Activated effector memory CD4-positive, alpha-beta T cell treated with Interleukin-2 at 50 U/mL for 16 hours (primary cell): ENCODE measurements around the gene KLK3.
"Not testable (repeated sequence)": the region's sequence is repeated elsewhere in the genome, so short reads cannot be mapped to it uniquely, and the experiment has no call there.

ENCODE experiments used
- DNase-seq: peaks from one replicate; pipeline ENCODE4 v3.0.0-alpha.2; 2020

The KLK3 gene

DNA sequence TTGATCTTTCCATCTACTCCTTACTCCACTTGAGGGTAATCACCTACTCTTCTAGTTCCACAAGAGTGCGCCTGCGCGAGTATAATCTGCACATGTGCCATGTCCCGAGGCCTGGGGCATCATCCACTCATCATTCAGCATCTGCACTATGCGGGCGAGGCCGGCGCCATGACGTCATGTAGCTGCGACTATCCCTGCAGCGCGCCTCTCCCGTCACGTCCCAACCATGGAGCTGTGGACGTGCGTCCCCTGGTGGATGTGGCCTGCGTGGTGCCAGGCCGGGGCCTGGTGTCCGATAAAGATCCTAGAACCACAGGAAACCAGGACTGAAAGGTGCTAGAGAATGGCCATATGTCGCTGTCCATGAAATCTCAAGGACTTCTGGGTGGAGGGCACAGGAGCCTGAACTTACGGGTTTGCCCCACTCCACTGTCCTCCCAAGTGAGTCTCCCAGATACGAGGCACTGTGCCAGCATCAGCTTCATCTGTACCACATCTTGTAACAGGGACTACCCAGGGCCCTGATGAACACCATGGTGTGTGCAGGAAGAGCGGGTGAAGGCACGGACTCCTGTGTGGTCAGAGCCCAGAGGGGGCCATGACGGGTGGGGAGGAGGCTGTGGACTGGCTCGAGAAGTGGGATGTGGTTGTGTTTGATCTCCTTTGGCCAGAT is 15.8 kb downstream of the KLK3 start:
- no peak for DNase-seq

DNA sequence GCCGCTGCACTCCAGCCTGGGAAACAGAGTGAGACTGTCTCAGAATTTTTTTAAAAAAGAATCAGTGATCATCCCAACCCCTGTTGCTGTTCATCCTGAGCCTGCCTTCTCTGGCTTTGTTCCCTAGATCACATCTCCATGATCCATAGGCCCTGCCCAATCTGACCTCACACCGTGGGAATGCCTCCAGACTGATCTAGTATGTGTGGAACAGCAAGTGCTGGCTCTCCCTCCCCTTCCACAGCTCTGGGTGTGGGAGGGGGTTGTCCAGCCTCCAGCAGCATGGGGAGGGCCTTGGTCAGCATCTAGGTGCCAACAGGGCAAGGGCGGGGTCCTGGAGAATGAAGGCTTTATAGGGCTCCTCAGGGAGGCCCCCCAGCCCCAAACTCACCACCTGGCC is 18.3 kb downstream of the KLK3 start, which contains the start of gene KLK2:
TSS of gene KLK2 (plus strand) at position 384 of the 400 bp plus-strand sequence. CDS start 35 bp downstream, outside the sequence.
- DNase-seq = no peak

DNA sequence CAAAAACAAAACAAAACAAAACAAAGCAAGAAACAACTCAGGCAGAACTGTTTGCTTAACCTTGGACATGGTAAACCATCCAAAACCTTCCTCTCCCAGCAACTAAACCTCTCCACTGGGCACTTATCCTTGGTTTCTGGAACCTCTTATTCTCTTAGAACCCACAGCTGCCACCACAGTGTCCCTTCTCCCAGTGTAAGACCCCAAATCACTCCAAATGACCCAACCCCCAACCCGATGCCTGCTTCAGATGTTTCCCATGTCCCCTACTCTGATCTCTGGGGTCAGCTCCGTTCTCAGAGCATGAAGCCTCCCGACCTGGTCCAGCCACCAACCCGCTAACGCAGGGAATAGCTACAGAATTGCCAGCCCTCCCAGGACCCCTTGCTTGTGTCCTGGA is 19.5 kb downstream of the KLK3 start:
- DNase-seq = no peak

DNA sequence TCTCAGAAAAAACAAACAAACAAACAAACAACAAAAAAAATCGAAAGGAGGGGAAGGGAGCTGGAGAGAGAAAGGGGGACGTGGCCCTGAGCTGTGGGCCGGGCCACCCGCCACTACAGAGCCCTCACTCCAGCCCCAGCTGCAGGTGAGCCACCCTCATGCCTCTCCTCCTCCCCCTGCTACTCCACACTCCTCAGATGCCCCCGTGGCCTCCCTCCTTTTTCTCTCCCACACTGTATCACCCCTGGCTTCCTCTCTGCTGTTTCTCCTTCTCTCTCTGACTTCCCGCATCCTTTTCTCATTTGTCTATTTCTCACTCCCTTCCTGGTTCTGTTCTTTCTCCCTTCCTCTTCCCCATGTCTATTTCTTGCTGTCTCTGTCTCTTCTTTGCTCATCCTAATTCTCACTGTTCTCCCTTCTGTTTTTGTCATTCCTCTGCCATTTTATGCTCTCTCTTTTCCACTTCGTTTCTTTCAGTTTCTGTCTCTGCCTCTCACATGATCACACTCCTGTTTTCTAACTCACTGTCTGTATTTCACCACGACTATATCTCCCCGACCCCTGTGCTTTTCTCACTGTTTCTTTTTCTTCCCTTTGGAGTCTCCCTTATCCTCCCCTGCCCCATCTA is 21.2 kb downstream of the KLK3 start:
- no peak for DNase-seq

DNA sequence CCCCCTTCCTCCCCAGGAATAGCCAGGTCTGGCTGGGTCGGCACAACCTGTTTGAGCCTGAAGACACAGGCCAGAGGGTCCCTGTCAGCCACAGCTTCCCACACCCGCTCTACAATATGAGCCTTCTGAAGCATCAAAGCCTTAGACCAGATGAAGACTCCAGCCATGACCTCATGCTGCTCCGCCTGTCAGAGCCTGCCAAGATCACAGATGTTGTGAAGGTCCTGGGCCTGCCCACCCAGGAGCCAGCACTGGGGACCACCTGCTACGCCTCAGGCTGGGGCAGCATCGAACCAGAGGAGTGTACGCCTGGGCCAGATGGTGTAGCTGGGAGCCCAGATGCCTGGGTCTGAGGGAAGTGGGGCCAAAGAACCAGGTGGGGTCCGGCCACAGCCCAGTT is 21.7 kb downstream of the KLK3 start:
- no peak for DNase-seq

DNA sequence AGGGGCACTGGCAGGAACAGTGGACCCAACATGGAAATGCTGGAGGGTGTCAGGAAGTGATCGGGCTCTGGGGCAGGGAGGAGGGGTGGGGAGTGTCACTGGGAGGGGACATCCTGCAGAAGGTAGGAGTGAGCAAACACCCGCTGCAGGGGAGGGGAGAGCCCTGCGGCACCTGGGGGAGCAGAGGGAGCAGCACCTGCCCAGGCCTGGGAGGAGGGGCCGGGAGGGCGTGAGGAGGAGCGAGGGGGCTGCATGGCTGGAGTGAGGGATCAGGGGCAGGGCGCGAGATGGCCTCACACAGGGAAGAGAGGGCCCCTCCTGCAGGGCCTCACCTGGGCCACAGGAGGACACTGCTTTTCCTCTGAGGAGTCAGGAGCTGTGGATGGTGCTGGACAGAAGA is 22.6 kb downstream of the KLK3 start:
- no peak for DNase-seq

DNA sequence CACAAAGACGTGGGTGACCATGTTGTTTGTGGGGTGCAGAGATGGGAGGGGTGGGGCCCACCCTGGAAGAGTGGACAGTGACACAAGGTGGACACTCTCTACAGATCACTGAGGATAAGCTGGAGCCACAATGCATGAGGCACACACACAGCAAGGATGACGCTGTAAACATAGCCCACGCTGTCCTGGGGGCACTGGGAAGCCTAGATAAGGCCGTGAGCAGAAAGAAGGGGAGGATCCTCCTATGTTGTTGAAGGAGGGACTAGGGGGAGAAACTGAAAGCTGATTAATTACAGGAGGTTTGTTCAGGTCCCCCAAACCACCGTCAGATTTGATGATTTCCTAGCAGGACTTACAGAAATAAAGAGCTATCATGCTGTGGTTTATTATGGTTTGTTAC is 24.1 kb downstream of the KLK3 start:
- DNase-seq = no peak

DNA sequence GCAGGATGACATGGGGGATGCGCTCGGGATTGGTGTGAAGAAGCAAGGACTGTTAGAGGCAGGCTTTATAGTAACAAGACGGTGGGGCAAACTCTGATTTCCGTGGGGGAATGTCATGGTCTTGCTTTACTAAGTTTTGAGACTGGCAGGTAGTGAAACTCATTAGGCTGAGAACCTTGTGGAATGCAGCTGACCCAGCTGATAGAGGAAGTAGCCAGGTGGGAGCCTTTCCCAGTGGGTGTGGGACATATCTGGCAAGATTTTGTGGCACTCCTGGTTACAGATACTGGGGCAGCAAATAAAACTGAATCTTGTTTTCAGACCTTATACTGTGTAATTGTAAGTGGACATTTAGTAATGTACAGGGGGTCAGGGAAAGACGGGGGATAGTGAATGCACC is 25.5 kb downstream of the KLK3 start:
- no peak for DNase-seq

DNA sequence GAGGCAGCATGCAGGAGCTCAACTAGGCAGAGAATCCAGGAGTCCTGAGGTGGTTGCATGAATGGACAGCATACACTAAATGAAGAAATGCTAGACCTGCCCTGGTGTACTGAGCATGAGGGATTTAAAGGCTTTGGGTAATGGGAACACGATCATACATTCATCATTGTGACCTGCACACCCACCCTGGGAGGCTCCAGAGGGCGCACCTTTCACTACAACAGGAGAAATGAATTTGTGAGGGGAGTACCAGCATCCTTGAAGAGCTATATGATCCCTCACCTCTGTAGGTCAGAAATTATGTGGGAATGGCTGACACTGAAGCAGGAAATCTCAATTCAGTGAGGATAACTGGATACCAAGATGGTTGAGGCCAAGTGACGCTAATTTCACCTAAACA is 27.5 kb downstream of the KLK3 start:
- DNase-seq = no peak

DNA sequence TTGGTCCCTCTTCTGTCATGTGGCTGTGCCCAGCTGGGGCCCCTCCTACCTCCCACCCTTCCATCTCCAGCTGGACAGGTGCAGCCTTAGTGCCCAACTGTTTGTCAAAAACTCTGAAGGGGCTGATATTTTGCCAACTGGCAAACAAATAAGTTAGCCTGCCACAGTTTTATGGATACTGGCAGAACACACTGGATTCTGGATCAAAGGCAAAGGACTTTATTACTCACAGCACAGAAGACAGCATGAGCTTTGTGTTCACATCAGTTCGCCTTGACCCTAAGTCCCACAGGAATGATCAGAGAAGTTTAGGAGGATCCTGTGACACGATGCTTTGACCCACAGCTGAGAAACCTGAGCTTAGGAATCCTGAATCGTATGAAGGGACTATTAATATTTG is 34.9 kb downstream of the KLK3 start:
- DNase-seq = no peak

DNA sequence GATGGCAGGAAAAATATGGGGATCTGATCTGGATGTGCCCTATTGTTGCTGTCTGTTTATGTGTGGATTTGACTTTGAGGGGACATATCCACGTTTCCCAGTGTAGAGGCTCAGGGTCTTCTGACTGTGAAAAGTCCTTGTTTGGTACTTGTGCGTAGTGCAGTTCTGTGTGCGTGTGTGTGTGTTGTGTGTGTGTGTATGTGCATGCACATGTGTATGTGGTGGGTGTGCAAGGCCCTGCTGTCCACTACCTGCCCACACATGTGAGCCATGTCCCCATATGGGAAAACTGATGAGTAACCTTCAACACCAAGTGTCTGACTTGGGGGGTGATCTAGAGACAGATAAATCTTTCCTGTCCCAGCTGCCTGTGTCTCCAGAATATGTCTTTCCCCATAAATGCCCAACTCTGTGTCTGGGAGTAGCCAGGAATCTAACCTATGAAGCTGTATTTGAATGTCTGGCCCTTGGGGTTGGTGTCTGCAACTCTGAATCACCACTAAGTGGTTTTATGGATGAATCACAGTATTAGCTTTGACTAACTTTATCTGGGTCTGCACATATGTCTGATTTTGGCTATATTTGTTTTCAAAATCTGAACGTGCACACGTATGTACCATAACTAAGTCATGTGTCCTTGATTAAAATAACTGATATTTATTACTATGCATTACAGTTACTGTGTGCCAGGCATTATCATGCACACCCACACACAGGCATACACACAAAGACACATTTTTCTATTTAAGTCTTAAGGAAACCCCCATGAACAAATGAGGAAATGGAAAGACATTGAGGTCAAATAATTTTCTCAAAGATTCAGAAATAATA is 35.9 kb downstream of the KLK3 start:
- no peak for DNase-seq

DNA sequence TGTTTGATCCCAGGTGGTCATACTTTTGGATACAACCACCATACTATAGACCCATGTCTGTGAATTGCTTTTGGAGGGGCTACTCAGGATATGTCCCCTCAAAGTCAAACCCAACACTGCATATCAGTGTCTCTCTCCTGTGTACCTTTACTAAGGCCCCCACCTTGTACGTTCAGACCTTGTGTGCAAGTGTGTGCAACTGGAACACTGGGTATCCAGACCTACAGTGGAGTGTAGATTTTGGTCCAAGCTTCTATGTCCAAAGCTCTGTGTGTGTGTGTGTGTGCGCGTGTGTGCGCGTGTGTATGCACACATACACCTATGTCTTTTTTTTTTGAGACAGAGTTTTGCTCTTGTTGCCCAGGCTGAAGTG is 36.5 kb downstream of the KLK3 start:
- no peak for DNase-seq

DNA sequence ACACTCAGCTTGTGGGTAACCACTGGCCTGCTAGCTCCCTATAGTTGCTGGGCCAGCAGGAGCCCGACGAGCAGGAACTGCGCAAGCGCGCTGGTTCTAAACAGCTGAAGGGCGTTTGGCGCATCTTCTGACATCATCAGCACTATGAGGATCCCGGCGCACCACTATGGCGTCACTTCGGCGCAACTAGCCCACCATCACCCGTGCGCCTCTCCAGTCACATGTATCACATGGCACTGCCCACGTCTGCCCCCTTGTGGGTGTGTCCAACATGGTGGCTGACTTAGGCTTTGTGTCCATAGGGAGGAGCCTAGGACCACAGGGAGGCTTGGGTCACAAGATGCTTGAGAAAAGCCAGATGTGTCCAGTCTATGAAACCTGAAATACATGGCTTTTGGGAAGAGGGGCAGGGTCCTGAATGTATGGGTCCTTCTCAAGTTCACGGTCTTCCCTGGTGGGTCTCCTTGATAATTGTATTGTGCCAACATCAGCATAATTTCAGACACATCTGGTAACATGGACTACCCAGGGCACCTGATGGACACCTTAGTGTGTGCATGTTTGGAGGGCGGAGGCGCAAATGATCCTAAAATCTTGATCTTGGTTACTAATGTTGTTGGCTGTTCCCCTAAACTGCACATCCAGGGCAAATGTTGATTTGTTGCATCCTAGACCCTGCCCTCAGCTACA is 38.5 kb downstream of the KLK3 start:
- DNase-seq = no peak

DNA sequence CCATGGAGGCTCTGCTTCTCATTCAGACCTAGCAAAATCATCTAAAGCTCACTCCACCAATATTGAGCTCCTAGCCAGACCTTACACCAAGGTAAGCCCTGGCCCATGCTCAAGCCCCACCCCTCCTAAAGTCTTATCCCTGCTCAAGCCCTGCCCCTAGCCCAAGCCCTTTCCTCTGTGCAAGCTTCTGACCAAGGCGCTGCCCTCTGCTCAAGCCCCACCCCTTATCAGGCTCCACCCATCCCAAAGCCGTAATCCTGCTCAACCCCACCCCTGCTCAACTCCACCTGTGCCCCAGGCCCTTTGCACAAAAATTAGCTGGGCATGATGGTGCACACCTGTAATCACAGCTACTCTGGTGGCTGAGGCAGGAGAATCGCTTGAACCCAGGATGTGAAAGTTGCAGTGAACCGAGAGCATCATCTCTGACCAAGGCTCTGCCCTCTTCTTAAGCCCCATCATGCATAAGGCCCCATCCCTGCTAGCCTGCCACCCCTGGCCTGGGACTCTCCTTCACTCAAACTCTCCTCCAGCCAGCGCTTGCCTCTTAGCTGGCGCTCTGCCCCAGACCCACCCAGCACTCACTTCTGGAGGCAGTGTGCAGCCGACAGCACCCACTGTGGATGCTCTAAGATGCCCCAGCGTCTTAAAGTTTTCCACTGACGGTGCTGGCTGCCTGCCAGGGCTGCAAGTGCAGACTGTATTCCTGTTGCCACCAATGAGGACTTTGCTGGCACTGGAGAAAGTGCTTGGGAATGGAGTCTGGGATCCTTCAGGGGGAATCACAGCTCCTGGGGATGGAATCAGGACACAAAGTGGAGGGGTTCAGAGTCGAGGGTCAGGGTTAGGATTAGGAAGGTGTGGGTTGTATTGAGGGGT is 40.0 kb downstream of the KLK3 start:
- DNase-seq = no peak

DNA sequence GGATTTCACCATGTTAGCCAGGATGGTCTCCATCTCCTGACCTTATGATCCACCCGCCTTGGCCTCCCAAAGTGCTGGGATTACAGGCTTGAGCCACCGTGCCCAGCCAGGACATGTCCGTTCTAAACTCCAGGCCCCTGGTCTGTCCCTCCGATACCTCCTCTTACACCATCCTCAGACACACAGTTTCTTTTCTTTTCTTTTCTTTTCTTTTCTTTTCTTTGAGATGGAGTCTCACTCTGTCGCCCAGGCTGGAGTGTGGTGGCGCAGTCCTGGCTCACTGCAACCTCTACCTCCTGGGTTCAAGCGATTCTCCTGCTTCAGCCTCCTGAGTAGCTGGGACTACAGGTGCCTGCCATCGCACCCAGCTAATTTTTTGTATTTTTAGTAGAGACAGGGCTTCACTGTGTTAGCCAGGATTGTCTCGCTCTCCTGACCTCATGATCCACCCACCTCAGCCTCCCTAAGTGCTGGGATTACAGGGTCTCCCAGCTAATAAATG is 41.4 kb downstream of the KLK3 start:
- not testable (repeated sequence) for DNase-seq

DNA sequence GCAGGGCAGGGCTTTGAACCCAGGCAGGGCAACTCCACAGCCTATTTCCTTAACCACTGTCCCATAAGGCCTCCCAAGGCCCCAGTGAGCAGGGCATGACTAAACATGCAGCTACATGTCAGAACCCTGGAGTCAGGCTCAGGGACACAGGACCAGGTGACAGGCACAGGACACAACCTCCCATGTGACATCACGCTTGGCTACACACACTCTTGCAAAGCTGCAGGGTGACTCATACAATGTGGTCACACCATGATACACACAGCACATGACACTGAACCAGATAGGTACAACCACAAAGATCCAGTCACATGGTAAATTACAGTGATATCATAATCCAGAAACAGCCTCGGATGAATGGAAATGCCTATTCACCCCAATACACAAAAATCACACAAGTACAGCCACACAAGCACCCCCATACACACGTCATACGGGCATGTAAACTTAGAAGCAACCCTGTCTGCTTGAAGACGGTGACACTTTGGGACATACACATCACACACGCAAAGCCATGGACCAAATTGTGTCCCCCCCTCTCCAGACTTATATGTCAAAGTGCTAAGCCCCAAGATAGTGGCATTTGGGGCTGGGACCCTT is 42.0 kb downstream of the KLK3 start:
- DNase-seq = no peak

DNA sequence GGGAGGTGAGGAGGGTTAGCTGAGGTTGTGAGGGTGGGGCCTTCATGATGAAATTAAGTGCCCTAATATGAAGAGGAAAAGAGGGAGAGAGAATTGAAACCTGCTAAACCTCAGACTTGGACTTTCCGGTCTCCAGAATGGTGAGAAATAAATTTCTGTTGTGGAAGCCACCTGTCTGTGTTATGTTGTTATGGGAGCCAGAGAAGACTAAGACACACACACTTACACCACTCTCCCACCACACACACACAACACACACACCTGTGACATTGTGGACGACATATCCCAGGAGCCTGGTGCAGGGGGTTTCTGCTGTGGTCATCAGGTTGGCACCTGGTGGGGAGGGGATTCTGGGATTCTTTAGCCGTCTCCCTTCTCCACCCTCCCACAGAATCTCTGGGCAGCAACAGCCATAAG is 42.5 kb downstream of the KLK3 start:
- DNase-seq = no peak

DNA sequence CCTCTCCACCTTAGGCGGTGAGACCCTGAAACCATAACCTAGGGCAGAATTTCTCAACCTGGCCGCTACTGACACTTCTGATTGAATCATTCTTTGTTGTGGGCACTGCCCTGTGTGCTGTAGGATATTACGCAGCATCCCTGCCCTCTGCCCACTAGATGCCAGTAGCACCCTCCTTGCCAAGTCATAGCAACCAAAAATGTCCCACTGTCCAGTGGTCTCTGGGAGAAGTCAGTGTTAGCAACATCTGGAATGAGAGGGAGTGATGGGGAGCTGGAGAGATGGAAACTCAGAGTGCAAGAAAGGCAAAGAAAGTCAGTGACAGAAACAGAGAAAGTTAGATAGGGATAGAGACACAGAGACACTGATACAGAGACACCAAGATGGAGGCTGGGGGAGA is 42.9 kb downstream of the KLK3 start:
- DNase-seq = no peak

DNA sequence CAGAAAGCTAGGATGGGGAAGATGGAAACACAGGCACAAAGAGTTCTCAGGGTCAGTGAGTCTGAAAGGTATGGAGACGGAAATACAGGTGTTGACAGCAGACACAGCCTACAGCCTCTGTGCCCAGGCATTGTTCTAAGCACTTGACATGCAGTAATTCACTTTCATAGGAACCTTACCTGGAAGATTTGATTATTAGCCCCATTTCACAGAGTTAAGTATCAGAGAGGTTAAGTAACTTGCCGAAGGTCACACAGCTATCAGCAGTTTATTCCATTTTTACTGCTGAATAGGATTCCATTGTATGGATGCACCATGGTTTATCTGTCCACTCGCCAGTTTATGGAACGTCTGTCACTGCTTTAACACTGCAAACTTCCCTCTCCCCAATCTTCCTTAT is 43.3 kb downstream of the KLK3 start:
- no peak for DNase-seq

DNA sequence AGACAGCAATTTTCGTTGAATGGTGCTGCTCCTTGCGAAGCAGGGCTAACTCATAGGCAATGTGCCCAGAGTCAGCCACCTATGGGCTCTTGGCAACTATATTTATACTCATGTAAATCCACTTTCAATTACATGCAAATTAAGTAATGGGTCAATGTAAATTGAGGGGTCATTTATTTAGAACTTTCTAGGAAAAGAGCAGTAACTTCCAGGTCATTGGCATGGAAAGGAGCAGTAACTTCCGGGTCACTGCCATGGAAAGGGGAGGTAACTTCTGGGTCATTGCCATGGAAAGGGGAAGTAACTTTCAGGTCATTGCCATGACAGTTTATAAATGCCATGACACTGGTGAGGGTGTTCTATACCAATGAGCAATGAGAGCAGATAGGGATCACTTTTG is 44.9 kb downstream of the KLK3 start:
- DNase-seq = no peak

DNA sequence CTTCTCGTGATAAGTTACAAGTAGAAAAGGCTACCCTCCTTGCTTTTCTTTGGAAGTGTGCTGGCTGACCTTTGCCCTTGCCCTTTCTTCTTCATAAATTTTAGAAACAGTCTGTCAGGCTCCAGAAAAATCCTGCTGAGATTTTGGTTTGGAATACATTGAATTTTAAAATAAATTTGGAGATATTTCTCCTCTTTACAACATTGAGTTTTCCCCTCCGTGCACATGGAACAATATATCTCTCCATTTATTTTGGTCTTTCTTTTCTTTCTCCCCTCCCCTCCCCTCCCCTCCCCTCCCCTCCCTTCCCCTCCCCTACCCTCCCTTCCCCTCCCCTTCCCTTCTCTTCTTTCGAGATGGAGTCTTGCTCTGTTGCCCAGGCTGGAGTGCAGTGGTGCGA is 47.9 kb downstream of the KLK3 start:
- DNase-seq = no peak

DNA sequence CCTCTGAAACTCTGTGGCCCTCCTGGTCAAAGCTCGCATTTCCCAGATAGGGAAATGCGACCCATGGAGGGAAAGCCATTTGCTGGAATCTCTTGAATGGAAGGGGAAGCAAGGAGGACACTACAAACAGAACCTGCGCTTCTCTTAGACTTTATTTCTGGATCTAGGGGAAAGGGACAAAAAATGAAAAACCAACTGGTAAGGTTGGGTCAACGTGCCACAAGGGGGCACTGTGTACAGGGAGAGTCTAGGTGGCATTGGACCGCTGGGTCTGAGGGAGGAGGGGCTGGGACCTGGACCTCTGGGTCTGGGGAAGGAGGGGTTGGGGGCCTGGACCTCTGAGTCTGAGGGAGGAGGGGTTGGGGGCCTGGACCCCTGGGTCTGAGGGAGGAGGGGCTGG is 51.5 kb downstream of the KLK3 start:
- DNase-seq = no peak
